ENCODE data around the gene VASH2.

Gene VASH2

GRCh38 chr1:212942679-212943392, 7.5 kb upstream of the VASH2 start:
- Histone ChIP-seq H2BK120ac (ENCODE audit: low read depth, low read length) (no peak overlapping the region), H2BK12ac (ENCODE audit: low read length in 2 of 2) (no peak overlapping the region), H4K8ac (ENCODE audit: low read length) (no peak overlapping the region), H3K4me1 (ENCODE audit: control insufficient read depth, insufficient read depth, low read depth, low read length) (no peaks in the 10 kb centered on the region), H3K9ac (ENCODE audit: low read length) (no peak overlapping the region), H3K27me3 (ENCODE audit: control insufficient read depth in 1 of 2, insufficient read depth in 1 of 2, low read length in 2 of 2) (peaks cover 0 to 17% of the 10 kb centered on the region in 2 experiments), H2BK5ac (ENCODE audit: low read depth, low read length, poor library complexity, severe bottlenecking) (no peak overlapping the region), H3K4me3 (ENCODE audit: insufficient read depth in 1 of 2, low read depth in 1 of 2, low read length in 2 of 2) (no peak overlapping the region), H3K79me1 (replicated peaks; ENCODE audit: low read length, poor library complexity, severe bottlenecking) (no peaks in the 10 kb centered on the region), H2AK5ac (ENCODE audit: low read length, severe bottlenecking) (no peak overlapping the region), H2BK15ac (ENCODE audit: low read depth, poor library complexity, severe bottlenecking) (no peak overlapping the region), H4K91ac (ENCODE audit: low read length) (no peak overlapping the region), H3K18ac (ENCODE audit: low read depth in 1 of 2, low read length in 2 of 2) (no peak overlapping the region), H3K4ac (ENCODE audit: low read depth in 1 of 2, low read length in 2 of 2) (no peak overlapping the region), H2AFZ (ENCODE audit: low read depth, low read length) (no peak overlapping the region), H3K27ac (ENCODE audit: low read length, poor library complexity, severe bottlenecking) (no peak overlapping the region), H3K36me3 (ENCODE audit: control insufficient read depth in 1 of 2, insufficient read depth in 2 of 2, low read depth in 1 of 2, low read length in 2 of 2) (no peaks in the 10 kb centered on the region), H3K14ac (ENCODE audit: low read length in 2 of 2) (no peak overlapping the region), H3K9me3 (ENCODE audit: control insufficient read depth, low read length) (peaks cover 25% of the 10 kb centered on the region), H3K4me2 (ENCODE audit: low read length, poor library complexity, severe bottlenecking) (no peak overlapping the region), H3K23ac (ENCODE audit: low read length in 2 of 2) (no peak overlapping the region)
- DNase-seq: no peak
- WGBS: 88% methylated on average over 5 of the region's 6 CpGs

DNA sequence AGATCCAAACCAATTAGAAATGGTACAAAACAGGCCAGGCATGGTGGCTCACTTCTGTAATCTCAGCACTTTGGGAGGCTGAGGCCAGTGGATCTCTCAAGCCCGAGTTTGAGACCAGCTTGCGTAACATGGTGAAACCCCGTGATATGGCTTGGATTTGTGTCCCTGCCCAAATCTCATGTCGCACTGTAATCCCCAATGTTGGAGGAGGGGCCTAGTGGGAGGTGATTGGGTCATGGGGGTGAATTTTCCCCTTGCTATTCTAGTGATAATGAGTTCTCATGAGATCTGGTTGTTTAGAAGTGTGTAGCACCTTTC, 7.0 kb upstream of the VASH2 start:
- no peak for DNase-seq
- H3K23ac ChIP-seq (ENCODE audit: low read length in 2 of 2): no peak overlapping the region
- no peak overlapping the region for H3K14ac ChIP-seq (ENCODE audit: low read length in 2 of 2)
- no peak overlapping the region for H3K4me2 ChIP-seq (ENCODE audit: low read length, poor library complexity, severe bottlenecking)
- H3K36me3 ChIP-seq (ENCODE audit: control insufficient read depth in 1 of 2, insufficient read depth in 2 of 2, low read depth in 1 of 2, low read length in 2 of 2): no peaks in the 10 kb centered on the region
- no peak overlapping the region for H2AK5ac ChIP-seq (ENCODE audit: low read length, severe bottlenecking)
- no peaks in the 10 kb centered on the region for H3K79me1 ChIP-seq (replicated peaks; ENCODE audit: low read length, poor library complexity, severe bottlenecking)
- H2AFZ ChIP-seq (ENCODE audit: low read depth, low read length): no peak overlapping the region
- no peak overlapping the region for H3K27ac ChIP-seq (ENCODE audit: low read length, poor library complexity, severe bottlenecking)
- H3K18ac ChIP-seq (ENCODE audit: low read depth in 1 of 2, low read length in 2 of 2): no peak overlapping the region
- H3K9ac ChIP-seq (ENCODE audit: low read length): no peak overlapping the region
- H2BK12ac ChIP-seq (ENCODE audit: low read length in 2 of 2): no peak overlapping the region
- no peaks in the 10 kb centered on the region for H3K4me1 ChIP-seq (ENCODE audit: control insufficient read depth, insufficient read depth, low read depth, low read length)
- H3K4ac ChIP-seq (ENCODE audit: low read depth in 1 of 2, low read length in 2 of 2): no peak overlapping the region
- peaks cover 0 to 17% of the 10 kb centered on the region in 2 experiments for H3K27me3 ChIP-seq (ENCODE audit: control insufficient read depth in 1 of 2, insufficient read depth in 1 of 2, low read length in 2 of 2)
- H4K8ac ChIP-seq (ENCODE audit: low read length): no peak overlapping the region
- no peak overlapping the region for H2BK15ac ChIP-seq (ENCODE audit: low read depth, poor library complexity, severe bottlenecking)
- H2BK5ac ChIP-seq (ENCODE audit: low read depth, low read length, poor library complexity, severe bottlenecking): no peak overlapping the region
- 91% methylated on average over 4 of the region's 4 CpGs for WGBS
- H2BK120ac ChIP-seq (ENCODE audit: low read depth, low read length): no peak overlapping the region
- H3K9me3 ChIP-seq (ENCODE audit: control insufficient read depth, low read length): peaks cover 26% of the 10 kb centered on the region
- no peak overlapping the region for H4K91ac ChIP-seq (ENCODE audit: low read length)
- H3K4me3 ChIP-seq (ENCODE audit: insufficient read depth in 1 of 2, low read depth in 1 of 2, low read length in 2 of 2): no peak overlapping the region

GRCh38 chr1:212944229-212944901, 6.0 kb upstream of the VASH2 start:
- no peak overlapping the region for H3K9ac ChIP-seq (ENCODE audit: low read length)
- no peak overlapping the region for H3K4me3 ChIP-seq (ENCODE audit: insufficient read depth in 1 of 2, low read depth in 1 of 2, low read length in 2 of 2)
- H3K36me3 ChIP-seq (ENCODE audit: control insufficient read depth in 1 of 2, insufficient read depth in 2 of 2, low read depth in 1 of 2, low read length in 2 of 2): no peaks in the 10 kb centered on the region
- no peak overlapping the region for H4K8ac ChIP-seq (ENCODE audit: low read length)
- no peak overlapping the region for H2BK5ac ChIP-seq (ENCODE audit: low read depth, low read length, poor library complexity, severe bottlenecking)
- no peak overlapping the region for H3K4me2 ChIP-seq (ENCODE audit: low read length, poor library complexity, severe bottlenecking)
- DNase-seq: no peak
- no peak overlapping the region for H3K14ac ChIP-seq (ENCODE audit: low read length in 2 of 2)
- H2BK120ac ChIP-seq (ENCODE audit: low read depth, low read length): no peak overlapping the region
- H4K91ac ChIP-seq (ENCODE audit: low read length): no peak overlapping the region
- H3K4ac ChIP-seq (ENCODE audit: low read depth in 1 of 2, low read length in 2 of 2): no peak overlapping the region
- H3K79me1 ChIP-seq (replicated peaks; ENCODE audit: low read length, poor library complexity, severe bottlenecking): no peaks in the 10 kb centered on the region
- no peak overlapping the region for H3K23ac ChIP-seq (ENCODE audit: low read length in 2 of 2)
- H3K4me1 ChIP-seq (ENCODE audit: control insufficient read depth, insufficient read depth, low read depth, low read length): no peaks in the 10 kb centered on the region
- no peak overlapping the region for H2AFZ ChIP-seq (ENCODE audit: low read depth, low read length)
- H2BK12ac ChIP-seq (ENCODE audit: low read length in 2 of 2): no peak overlapping the region
- WGBS: 85% methylated on average over 6 of the region's 6 CpGs
- H3K18ac ChIP-seq (ENCODE audit: low read depth in 1 of 2, low read length in 2 of 2): no peak overlapping the region
- H2BK15ac ChIP-seq (ENCODE audit: low read depth, poor library complexity, severe bottlenecking): no peak overlapping the region
- no peak overlapping the region for H3K27ac ChIP-seq (ENCODE audit: low read length, poor library complexity, severe bottlenecking)
- H2AK5ac ChIP-seq (ENCODE audit: low read length, severe bottlenecking): no peak overlapping the region
- peaks cover 0 to 23% of the 10 kb centered on the region in 2 experiments for H3K27me3 ChIP-seq (ENCODE audit: control insufficient read depth in 1 of 2, insufficient read depth in 1 of 2, low read length in 2 of 2)
- H3K9me3 ChIP-seq (ENCODE audit: control insufficient read depth, low read length): peaks cover 23% of the 10 kb centered on the region

DNA sequence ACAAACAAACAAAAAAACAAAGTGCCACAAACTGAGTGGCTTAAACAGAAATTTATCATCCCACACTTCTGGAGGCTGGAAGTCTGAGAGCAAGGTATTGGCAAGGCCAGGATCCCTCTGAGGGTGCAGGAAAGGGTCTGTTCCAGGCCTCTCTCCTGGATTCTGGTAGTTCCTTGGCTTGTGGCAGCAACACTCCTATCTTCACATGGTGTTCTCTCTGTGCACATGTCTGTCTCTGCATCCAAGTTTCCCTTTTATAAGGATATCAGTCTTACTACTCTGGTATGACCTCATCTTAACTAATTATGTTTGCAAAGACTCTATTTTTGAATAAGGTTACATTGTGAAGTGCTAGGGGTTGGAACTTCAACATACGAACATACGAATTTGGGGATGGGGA, 5.3 kb upstream of the VASH2 start:
- H2BK120ac ChIP-seq (ENCODE audit: low read depth, low read length): no peak overlapping the region
- H2AK5ac ChIP-seq (ENCODE audit: low read length, severe bottlenecking): no peak overlapping the region
- 87% methylated on average over 2 of the region's 2 CpGs for WGBS
- H3K4me3 ChIP-seq (ENCODE audit: insufficient read depth in 1 of 2, low read depth in 1 of 2, low read length in 2 of 2): no peak overlapping the region
- no peak overlapping the region for H2AFZ ChIP-seq (ENCODE audit: low read depth, low read length)
- H2BK12ac ChIP-seq (ENCODE audit: low read length in 2 of 2): no peak overlapping the region
- H4K8ac ChIP-seq (ENCODE audit: low read length): no peak overlapping the region
- peaks cover 0 to 30% of the 10 kb centered on the region in 2 experiments for H3K27me3 ChIP-seq (ENCODE audit: control insufficient read depth in 1 of 2, insufficient read depth in 1 of 2, low read length in 2 of 2)
- H2BK5ac ChIP-seq (ENCODE audit: low read depth, low read length, poor library complexity, severe bottlenecking): no peak overlapping the region
- H3K4me2 ChIP-seq (ENCODE audit: low read length, poor library complexity, severe bottlenecking): no peak overlapping the region
- no peak overlapping the region for H3K14ac ChIP-seq (ENCODE audit: low read length in 2 of 2)
- H3K4me1 ChIP-seq (ENCODE audit: control insufficient read depth, insufficient read depth, low read depth, low read length): peaks cover 1% of the 10 kb centered on the region
- no peak overlapping the region for H3K4ac ChIP-seq (ENCODE audit: low read depth in 1 of 2, low read length in 2 of 2)
- H3K27ac ChIP-seq (ENCODE audit: low read length, poor library complexity, severe bottlenecking): no peak overlapping the region
- H2BK15ac ChIP-seq (ENCODE audit: low read depth, poor library complexity, severe bottlenecking): no peak overlapping the region
- no peak overlapping the region for H4K91ac ChIP-seq (ENCODE audit: low read length)
- H3K9me3 ChIP-seq (ENCODE audit: control insufficient read depth, low read length): peaks cover 16% of the 10 kb centered on the region
- no peaks in the 10 kb centered on the region for H3K79me1 ChIP-seq (replicated peaks; ENCODE audit: low read length, poor library complexity, severe bottlenecking)
- DNase-seq: no peak
- H3K23ac ChIP-seq (ENCODE audit: low read length in 2 of 2): no peak overlapping the region
- H3K36me3 ChIP-seq (ENCODE audit: control insufficient read depth in 1 of 2, insufficient read depth in 2 of 2, low read depth in 1 of 2, low read length in 2 of 2): no peaks in the 10 kb centered on the region
- no peak overlapping the region for H3K18ac ChIP-seq (ENCODE audit: low read depth in 1 of 2, low read length in 2 of 2)
- H3K9ac ChIP-seq (ENCODE audit: low read length): no peak overlapping the region

Data from mesenchymal stem cell (in vitro differentiated cells and primary cell).